OCI-LY3 (cell line): ENCODE data around the gene PRR12.

Experiments
- H2AFZ ChIP-seq: fragments of 200-600, 300-600 bp; shearing (Covaris generic); 2 replicates; pipeline ENCODE4 v1.6.0; 2014; ENCODE audit warnings: antibody characterized with exemption, low read depth, low read length
- H3K27ac ChIP-seq: fragments of 200-600, 300-600 bp; sonication (generic); 2 replicates; pipeline ENCODE4 v1.5.1; 2014; ENCODE audit warnings: mild to moderate bottlenecking, low read length, moderate library complexity, mixed read lengths
- H3K27me3 ChIP-seq: fragments of 200-600, 300-600 bp; sonication (generic); 2 replicates; pipeline ENCODE4 v1.6.1; 2014; ENCODE audit warnings: low read depth, low read length, mixed read lengths
- H3K36me3 ChIP-seq: fragments of 200-600, 300-600 bp; sonication (generic); replicated peaks from 2 replicates; pipeline ENCODE3; 2014; ENCODE audit warnings: low read depth, low read length, mixed read lengths
- H3K4me1 ChIP-seq: fragments of 300-600, 200-600 bp; sonication (generic); 2 replicates; pipeline ENCODE4 v1.6.1; 2014; ENCODE audit warnings: low read length, mixed read lengths
- H3K4me2 ChIP-seq: fragments of 200-600, 300-600 bp; sonication (generic); 2 replicates; pipeline ENCODE4 v1.6.1; 2014; ENCODE audit warnings: low read length, mixed read lengths
- H3K4me3 ChIP-seq: fragments of 300-600, 200-600 bp; sonication (generic); 2 replicates; pipeline ENCODE4 v1.5.1; 2014; ENCODE audit warnings: antibody characterized with exemption, mild to moderate bottlenecking, low read length, moderate library complexity
- H3K79me2 ChIP-seq: fragments of 300-600, 200-600 bp; shearing (Covaris generic); 2 replicates; pipeline ENCODE4 v1.6.1; 2014; ENCODE audit warnings: mild to moderate bottlenecking, low read length, mixed read lengths
- H3K9ac ChIP-seq: fragments of 300-600, 200-600 bp; shearing (Covaris generic); 2 replicates; pipeline ENCODE4 v1.6.0; 2014; ENCODE audit warnings: mild to moderate bottlenecking, low read length, moderate library complexity
- H3K9me3 ChIP-seq: fragments of 200-600, 300-600 bp; shearing (Covaris generic); 2 replicates; pipeline ENCODE4 v1.6.1; 2014; ENCODE audit warnings: low read length, mixed read lengths; ENCODE audit not compliant: insufficient read depth
- H4K20me1 ChIP-seq: fragments of 200-600, 300-600 bp; sonication (generic); 2 replicates; pipeline ENCODE4 v1.6.1; 2016; ENCODE audit warnings: low read length, mixed read lengths; ENCODE audit not compliant: insufficient read depth
- CTCF ChIP-seq: fragments of 200-600, 300-600 bp; sonication (generic); IDR thresholded peaks from 2 replicates; pipeline ENCODE4 v1.5.1; 2014; ENCODE audit warnings: antibody characterized with exemption, low read length, low read depth
- EZH2phosphoT487 ChIP-seq: fragments of 200-600 bp; shearing (Covaris generic); IDR thresholded peaks from 2 replicates; pipeline ENCODE4 v1.6.1; 2018; ENCODE audit warnings: antibody characterized with exemption, mixed run types, low read depth

Gene PRR12

GRCh38 chr19:49596954-49597702 lies 6.1 kb downstream of the PRR12 start:
- Histone ChIP-seq H3K4me3 (no peak overlapping the region), H3K27me3 (no peaks in the 10 kb centered on the region), H3K79me2 (peaks cover 43% of the 10 kb centered on the region), H3K27ac (no peak overlapping the region), H2AFZ (no peak overlapping the region), H3K4me2 (no peak overlapping the region), H4K20me1 (peaks cover 22% of the 10 kb centered on the region), H3K36me3 (peaks cover 54% of the 10 kb centered on the region), H3K9ac (no peak overlapping the region), H3K9me3 (no peaks in the 10 kb centered on the region), H3K4me1 (peaks cover 6% of the 10 kb centered on the region)
- TF ChIP-seq EZH2phosphoT487 (no peak), CTCF (no peak)

- H3K9ac ChIP-seq = no peak overlapping the region
- H3K4me1 ChIP-seq = peaks cover 6% of the 10 kb centered on the region
- no peak overlapping the region for H3K4me2 ChIP-seq
- H4K20me1 ChIP-seq = peaks cover 25% of the 10 kb centered on the region
- H2AFZ ChIP-seq = no peak overlapping the region
- H3K36me3 ChIP-seq = peaks cover 59% of the 10 kb centered on the region
- H3K79me2 ChIP-seq = peaks cover 43% of the 10 kb centered on the region
- no peak for TF ChIP-seq EZH2phosphoT487
- TF ChIP-seq CTCF = no peak
- no peaks in the 10 kb centered on the region for H3K9me3 ChIP-seq
- H3K4me3 ChIP-seq = no peak overlapping the region
- H3K27ac ChIP-seq = no peak overlapping the region
- no peaks in the 10 kb centered on the region for H3K27me3 ChIP-seq
Observed at GRCh38 chr19:49597703-49597974, 6.7 kb downstream of the PRR12 start.

DNA sequence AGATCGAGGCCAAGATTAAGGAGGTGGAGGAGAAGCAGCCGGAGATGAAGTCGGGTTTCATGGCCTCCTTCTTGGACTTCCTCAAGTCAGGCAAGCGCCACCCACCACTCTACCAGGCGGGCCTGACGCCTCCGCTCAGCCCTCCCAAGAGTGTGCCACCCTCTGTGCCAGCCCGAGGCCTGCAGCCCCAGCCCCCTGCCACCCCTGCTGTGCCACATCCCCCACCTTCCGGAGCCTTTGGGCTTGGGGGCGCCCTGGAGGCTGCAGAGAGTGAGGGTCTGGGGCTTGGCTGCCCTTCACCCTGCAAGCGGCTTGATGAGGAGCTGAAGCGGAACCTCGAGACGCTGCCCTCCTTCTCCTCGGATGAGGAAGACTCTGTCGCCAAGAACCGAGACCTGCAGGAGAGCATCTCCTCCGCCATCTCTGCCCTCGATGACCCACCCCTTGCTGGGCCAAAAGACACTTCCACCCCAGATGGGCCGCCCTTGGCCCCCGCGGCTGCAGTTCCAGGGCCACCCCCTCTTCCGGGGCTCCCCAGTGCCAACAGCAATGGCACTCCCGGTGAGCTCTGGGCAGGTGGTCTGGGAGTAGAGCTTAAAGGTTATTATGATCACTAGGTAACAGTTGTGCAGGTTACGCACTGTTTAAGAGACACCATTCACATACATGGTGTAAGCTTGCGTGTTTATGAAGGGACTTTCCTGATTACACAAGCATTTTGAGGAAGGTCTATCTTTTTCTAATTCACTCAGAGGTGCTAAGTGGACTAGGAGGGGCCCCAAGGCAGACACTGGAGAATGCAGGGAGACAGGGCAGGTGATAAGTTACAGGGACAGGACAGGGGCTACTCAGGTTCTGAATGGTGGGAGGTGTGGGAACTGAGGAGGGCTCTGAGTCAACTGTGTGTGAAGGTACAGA lies 8.7 kb downstream of the PRR12 start:
- TF ChIP-seq CTCF = no peak
- no peak for TF ChIP-seq EZH2phosphoT487
- Histone ChIP-seq H2AFZ (no peak overlapping the region), H3K4me3 (no peak overlapping the region), H3K36me3 (peaks cover 55% of the 10 kb centered on the region), H3K79me2 (peaks cover 38% of the 10 kb centered on the region), H4K20me1 (peaks cover 19% of the 10 kb centered on the region), H3K27ac (no peak overlapping the region), H3K9me3 (no peaks in the 10 kb centered on the region), H3K4me1 (no peaks in the 10 kb centered on the region), H3K27me3 (no peaks in the 10 kb centered on the region), H3K4me2 (no peak overlapping the region), H3K9ac (no peak overlapping the region)

DNA sequence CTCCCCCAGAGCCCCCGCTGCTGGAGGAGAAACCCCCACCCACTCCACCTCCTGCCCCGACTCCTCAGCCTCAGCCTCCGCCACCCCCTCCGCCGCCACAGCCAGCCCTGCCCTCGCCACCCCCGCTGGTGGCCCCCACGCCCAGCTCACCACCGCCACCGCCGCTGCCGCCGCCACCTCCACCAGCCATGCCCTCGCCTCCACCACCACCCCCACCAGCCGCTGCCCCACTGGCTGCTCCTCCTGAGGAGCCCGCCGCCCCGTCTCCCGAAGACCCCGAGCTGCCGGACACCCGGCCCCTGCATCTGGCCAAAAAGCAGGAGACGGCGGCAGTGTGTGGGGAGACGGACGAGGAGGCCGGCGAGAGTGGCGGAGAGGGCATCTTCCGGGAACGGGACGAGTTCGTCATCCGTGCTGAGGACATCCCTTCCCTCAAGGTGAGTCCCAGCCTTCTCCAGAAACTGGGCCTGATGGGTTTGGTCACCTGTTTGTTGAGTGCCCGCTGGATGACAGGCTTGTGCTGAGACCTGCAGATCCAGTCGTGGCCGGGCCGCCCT lies 10.6 kb downstream of the PRR12 start:
- Histone ChIP-seq H3K27me3 (no peaks in the 10 kb centered on the region), H3K36me3 (peaks cover 55% of the 10 kb centered on the region), H3K9me3 (no peaks in the 10 kb centered on the region), H2AFZ (no peak overlapping the region), H3K79me2 (peaks cover 48% of the 10 kb centered on the region), H3K9ac (no peak overlapping the region), H3K4me2 (no peak overlapping the region), H3K4me3 (no peak overlapping the region), H3K4me1 (no peaks in the 10 kb centered on the region), H3K27ac (no peak overlapping the region), H4K20me1 (peaks cover 23% of the 10 kb centered on the region)
- TF ChIP-seq EZH2phosphoT487 = no peak
- no peak for TF ChIP-seq CTCF
